Brain microvascular endothelial cell (primary cell): ENCODE data around the gene CST3.
"Not testable (repeated sequence)": the region's sequence is repeated elsewhere in the genome, so short reads cannot be mapped to it uniquely, and the experiment has no call there.

Experiments
- DNase-seq: peaks from one replicate; pipeline ENCODE4 v3.0.0-alpha.2; 2020
- H3K27ac ChIP-seq: fragments of 250-450 bp; sonication (Bioruptor Pico); 2 replicates; pipeline ENCODE4 v1.5.1; 2020; ENCODE audit warnings: mild to moderate bottlenecking, moderate library complexity
- H3K27me3 ChIP-seq: fragments of 250-450 bp; sonication (Bioruptor Pico); replicated peaks from 2 replicates; pipeline ENCODE4 v1.5.1; 2020; ENCODE audit warnings: mild to moderate bottlenecking
- H3K36me3 ChIP-seq: fragments of 250-450 bp; sonication (Bioruptor Pico); replicated peaks from 2 replicates; pipeline ENCODE4 v1.5.1; 2020; ENCODE audit warnings: mild to moderate bottlenecking
- H3K4me3 ChIP-seq: 2 replicates; pipeline ENCODE4 v1.5.1; 2011; ENCODE audit warnings: low read depth, mild to moderate bottlenecking, control low read depth, low read length, moderate library complexity
- CTCF ChIP-seq: IDR thresholded peaks from 2 replicates; pipeline ENCODE4 v1.5.1; 2011; ENCODE audit warnings: low read depth, mild to moderate bottlenecking, moderate library complexity, low read length, control low read depth, inconsistent platforms; ENCODE audit errors: missing control alignments
- in situ Hi-C: cut with HindIII; loops from 2 replicates; pipeline ENCODE4 v1.10.0; 2017; ENCODE audit warnings: low sequenced_read_pairs, low pct_ligation_motif_present

CST3 gene

GRCh38 chr20:23664954-23665353, 27.2 kb upstream of the CST3 start:
- Histone ChIP-seq H3K27me3 (no peaks in the 10 kb centered on the region), H3K4me3 (no peak overlapping the region), H3K36me3 (no peaks in the 10 kb centered on the region), H3K27ac (no peak overlapping the region)
- in situ Hi-C loops = no loop called here
- TF ChIP-seq CTCF = no peak
- no peak for DNase-seq

- H3K36me3 ChIP-seq, in situ Hi-C loops, H3K27ac ChIP-seq, H3K4me3 ChIP-seq, H3K27me3 ChIP-seq, DNase-seq: not testable (repeated sequence)
Observed at GRCh38 chr20:23664046-23664445, 26.3 kb upstream of the CST3 start.

GRCh38 chr20:23663180-23663579, 25.4 kb upstream of the CST3 start:
- in situ Hi-C loops = no loop called here
- TF ChIP-seq CTCF = no peak
- H3K27me3 ChIP-seq = no peaks in the 10 kb centered on the region

GRCh38 chr20:23662276-23662870, 24.6 kb upstream of the CST3 start:
- H3K4me3 ChIP-seq = no peak overlapping the region
- no peaks in the 10 kb centered on the region for H3K36me3 ChIP-seq
- no peaks in the 10 kb centered on the region for H3K27me3 ChIP-seq
- TF ChIP-seq CTCF = no peak
- in situ Hi-C loops = no loop called here
- no peak overlapping the region for H3K27ac ChIP-seq
- DNase-seq = no peak

More at GRCh38 chr20:23663180-23663579, 25.4 kb upstream of the CST3 start:
- Histone ChIP-seq H3K36me3 (no peaks in the 10 kb centered on the region), H3K27ac (no peak overlapping the region), H3K4me3 (no peak overlapping the region)
- DNase-seq = no peak

GRCh38 chr20:23661002-23661429, 23.3 kb upstream of the CST3 start:
- no peak overlapping the region for H3K4me3 ChIP-seq
- DNase-seq = no peak
- no peak overlapping the region for H3K27ac ChIP-seq
- in situ Hi-C loops = no loop called here
- no peak for TF ChIP-seq CTCF
- H3K27me3 ChIP-seq = no peaks in the 10 kb centered on the region
- no peaks in the 10 kb centered on the region for H3K36me3 ChIP-seq

- no peak for TF ChIP-seq CTCF
- no peaks in the 10 kb centered on the region for H3K27me3 ChIP-seq
- no peak for DNase-seq
- no peak overlapping the region for H3K27ac ChIP-seq
- H3K4me3 ChIP-seq = no peak overlapping the region
- H3K36me3 ChIP-seq = no peaks in the 10 kb centered on the region
- in situ Hi-C loops = no loop called here
Observed at GRCh38 chr20:23659989-23660837, 22.5 kb upstream of the CST3 start.

GRCh38 chr20:23659610-23659988, 21.8 kb upstream of the CST3 start:
- DNase-seq, in situ Hi-C loops, H3K36me3 ChIP-seq: not testable (repeated sequence)

More at GRCh38 chr20:23659610-23659988, 21.8 kb upstream of the CST3 start:
- H3K27me3 ChIP-seq, H3K4me3 ChIP-seq, H3K27ac ChIP-seq: not testable (repeated sequence)
